ENCODE data around the gene DHRS11. TPM values are rescaled to one million over a fixed set of nuclear protein-coding genes. Genes with fewer than 3 reads are reported as not detected.

The DHRS11 gene
- total and polyA plus RNA-seq, 10 of the 15 experiments (the other 5 are each of a cell fraction or from before 2014, with no cell fraction given), result 3.4 to 23.0 (median 14.5) TPM

DNA sequence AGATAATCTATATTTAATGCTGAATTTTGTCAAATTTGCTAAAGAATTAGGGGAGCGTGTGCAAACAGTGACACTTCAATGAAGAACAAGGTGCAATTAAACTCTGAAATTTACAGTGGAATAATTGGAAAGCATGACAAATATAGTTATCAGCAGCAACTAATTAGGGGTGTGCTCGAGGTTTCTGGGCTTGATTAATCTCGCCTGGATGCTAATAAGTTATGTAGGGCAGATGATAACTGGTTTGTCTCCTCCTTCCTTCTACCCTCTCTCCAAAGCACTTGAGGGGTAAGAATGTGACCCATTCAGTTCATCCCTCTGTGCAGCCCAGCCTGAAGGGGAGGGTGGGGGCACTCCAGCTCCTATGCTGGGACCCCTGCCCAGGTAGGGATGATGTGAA is 31.6 kb downstream of the DHRS11 start:
- Histone ChIP-seq H3K27me3 (replicated peaks in 1 of 2; ENCODE audit: control insufficient read depth in 2 of 2, insufficient read depth in 2 of 2, low read length in 1 of 2) (no peaks in the 10 kb centered on the region), H3K36me3 (ENCODE audit: control insufficient read depth in 2 of 2, insufficient read depth in 2 of 2, low read length in 1 of 2) (no peaks in the 10 kb centered on the region), H3K9me3 (replicated peaks; ENCODE audit: control insufficient read depth, insufficient read depth, low read length) (no peaks in the 10 kb centered on the region), H2AFZ (ENCODE audit: control insufficient read depth, low read depth, low read length) (no peak overlapping the region), H3K9ac (ENCODE audit: control insufficient read depth, insufficient read depth, low read length) (no peak overlapping the region), H3K27ac (ENCODE audit: control insufficient read depth, insufficient read depth) (no peak overlapping the region), H4K20me1 (ENCODE audit: control insufficient read depth, insufficient read depth) (no peaks in the 10 kb centered on the region), H3K4me2 (ENCODE audit: control insufficient read depth, insufficient read depth) (no peak overlapping the region), H3K79me2 (ENCODE audit: control insufficient read depth, insufficient read depth, low read length) (no peaks in the 10 kb centered on the region), H3K4me1 (ENCODE audit: control insufficient read depth, insufficient read depth, low read length) (no peaks in the 10 kb centered on the region), H3K4me3 (no peak overlapping the region)
- intact Hi-C loops (cut with micrococcal nuclease; ENCODE audit: unreplicated experiment) (loop anchor here (10.0 kb wide), 1 partner anchor 82 kb away; no protein-coding TSS in a partner anchor), in situ Hi-C loops (cut with MboI) (loop anchor here (25.0 kb wide), 2 partner anchors 439 to 614 kb away; no protein-coding TSS in a partner anchor)
- ChIA-PET SMC1A (ENCODE audit: uncharacterized antibody, unreplicated experiment) (no interaction called here), CTCF (interaction anchor here (1.2 to 1.4 kb wide), 2 partner anchors 510 to 617 kb away, joined by 3 to 4 read pairs; no protein-coding TSS in a partner anchor), RAD21 (ENCODE audit: unreplicated experiment) (no interaction called here), POLR2A (interaction anchor here (0.9 kb wide), 1 partner anchor 21 kb away, joined by 3 read pairs; no protein-coding TSS in a partner anchor)
- BruUV-seq (replicated peaks), result no TSS peak
- TF ChIP-seq HSF1 (IDR thresholded peaks at IDR 0.05; ENCODE audit: low read depth, low read length) (no peak), MLLT1 (IDR thresholded peaks at IDR 0.05) (peak; percentile 88), SRF (IDR thresholded peaks at IDR 0.05; ENCODE audit: low read depth in 2 of 2, low read length in 2 of 2) (peak in 1 of 2 experiments; percentile 50; a peak in 1 of 4 replicates)
- FAIRE-seq (no peak), DNase-seq (ENCODE audit: low read depth, low spot score) (no peak), ATAC-seq (no peak)
- WGBS (ENCODE audit: insufficient coverage, insufficient replicate concordance, low lambda C conversion rate, missing lambda C conversion rate), result 53% methylated on average over 3 of the region's 3 CpGs
